Putamen (tissue), 1 donor: ENCODE results near the gene VPS35L.
A peak's percentile ranks its signal among the peaks of the same experiment; 100 is the strongest.
"Not testable (repeated sequence)": the region's sequence is repeated elsewhere in the genome, so short reads cannot be mapped to it uniquely, and the experiment has no call there.

Source experiments
- DNase-seq: peaks from one replicate; pipeline ENCODE4 v3.0.0-alpha.2; 2016; ENCODE audit warnings: low spot score

The VPS35L gene

DNA sequence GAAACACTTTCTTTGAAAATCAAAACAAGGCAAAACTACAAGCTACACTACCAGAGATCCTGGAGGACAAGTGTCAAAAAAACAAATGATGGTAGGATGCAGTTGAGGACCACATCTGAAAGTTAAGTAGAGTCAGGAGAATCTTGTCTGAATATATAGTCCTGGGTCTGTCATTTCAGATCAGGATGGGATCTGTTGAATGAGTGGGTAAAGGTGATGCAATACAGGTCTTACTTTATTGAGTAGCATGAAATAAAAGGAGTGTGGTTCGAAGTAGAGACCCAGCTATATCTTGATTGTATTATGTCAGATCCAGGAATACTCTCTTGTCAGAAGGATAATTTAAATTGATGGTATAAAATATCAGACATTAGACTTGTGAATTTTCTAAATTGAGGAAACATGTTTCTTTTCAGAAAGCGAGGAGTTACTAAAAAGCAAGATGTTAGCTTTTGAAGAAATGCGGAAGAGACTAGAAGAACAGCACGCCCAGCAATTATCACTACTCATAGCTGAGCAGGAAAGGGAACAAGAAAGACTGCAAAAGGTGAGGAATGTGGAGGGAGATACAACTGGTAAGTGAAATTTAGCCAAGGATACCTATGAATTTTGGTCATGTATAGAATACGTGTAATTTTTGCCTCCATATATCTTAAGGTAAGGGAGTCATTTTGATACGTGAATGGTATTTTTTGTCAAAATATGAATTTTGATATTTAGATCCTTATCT, 15.1 kb upstream of the VPS35L start:
- no peak for DNase-seq

DNA sequence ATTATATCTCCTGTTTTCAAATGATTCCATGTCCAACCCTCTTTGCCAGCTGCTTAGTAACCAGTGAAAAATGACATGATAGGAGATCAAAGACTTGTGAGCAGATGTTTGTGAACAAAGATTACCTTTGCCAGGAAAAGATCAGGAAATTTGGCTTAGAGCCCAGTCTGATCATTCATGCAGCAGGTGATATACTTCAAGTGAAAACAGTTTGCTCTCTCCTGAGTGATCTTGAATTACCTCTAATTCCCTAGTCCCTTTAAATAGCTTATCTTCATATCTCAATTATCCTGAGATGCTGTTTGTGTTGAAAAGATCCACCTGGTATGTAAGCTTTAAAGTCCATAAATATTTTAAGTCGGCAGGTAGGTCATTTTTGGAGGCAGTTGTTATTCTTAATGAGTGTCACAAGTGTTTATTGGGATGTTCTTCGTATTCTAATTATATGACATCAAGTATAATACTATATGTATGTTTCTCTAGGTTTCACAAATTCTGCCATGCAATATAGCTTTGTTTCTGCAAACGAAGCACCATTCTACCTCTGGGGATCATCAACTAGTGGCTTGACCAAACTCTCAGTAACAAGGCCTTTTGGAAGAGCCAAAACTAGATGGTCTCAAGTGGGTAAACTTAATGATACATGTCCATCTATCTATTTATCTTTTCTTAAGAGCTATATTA, 13.2 kb upstream of the VPS35L start:
- DNase-seq, result no peak

DNA sequence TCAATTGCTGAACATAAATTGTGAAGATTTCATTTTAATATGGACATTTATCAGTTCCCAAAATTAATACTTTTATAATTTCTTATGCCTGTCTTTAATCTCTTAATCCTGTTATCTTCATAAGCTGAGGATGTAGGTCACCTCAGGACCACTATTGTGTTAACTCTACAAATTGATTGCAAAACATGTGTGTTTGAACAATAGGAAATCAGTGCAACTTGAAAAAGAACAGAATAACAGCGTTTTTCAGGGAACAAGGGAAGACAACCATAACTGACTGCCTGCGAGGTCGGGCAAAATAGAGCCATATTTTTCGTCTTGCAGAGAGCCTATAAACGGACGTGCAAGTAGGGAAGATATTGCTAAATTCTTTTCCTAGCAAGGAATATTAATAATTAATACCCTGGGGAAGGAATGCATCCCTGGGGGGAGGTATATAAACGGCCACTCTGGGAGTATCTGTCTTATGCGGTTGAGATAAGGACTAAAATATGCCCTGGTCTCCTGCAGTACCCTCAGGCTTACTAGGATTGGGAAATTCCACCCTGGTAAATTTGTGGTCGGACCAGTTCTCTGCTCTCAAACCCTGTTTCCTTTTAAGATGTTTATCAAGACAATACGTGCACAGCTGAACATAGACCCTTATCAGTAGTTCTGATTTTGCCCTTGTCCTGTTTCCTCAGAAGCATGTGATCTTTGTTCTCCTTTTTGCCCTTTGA, 12.1 kb upstream of the VPS35L start:
- not testable (repeated sequence) for DNase-seq

DNA sequence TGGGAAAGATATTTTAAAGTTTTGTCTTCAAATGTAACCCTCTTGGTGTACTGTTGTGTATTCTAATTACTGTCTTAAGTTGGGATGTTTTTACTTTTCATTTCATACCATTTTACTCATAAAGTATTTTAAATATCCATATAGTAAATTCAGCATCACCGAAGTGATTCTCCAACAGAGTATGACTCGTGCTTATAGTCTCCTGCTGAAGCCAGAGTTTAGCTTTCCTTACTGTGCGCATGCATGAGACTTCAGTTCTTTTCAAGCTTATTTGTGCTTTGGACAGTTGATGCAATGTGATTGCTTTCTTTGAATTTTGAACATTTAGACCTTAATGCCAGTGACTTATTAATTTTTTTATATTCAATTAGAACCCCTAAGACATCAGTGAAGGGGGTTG, 7.4 kb upstream of the VPS35L start:
- DNase-seq, result no peak

DNA sequence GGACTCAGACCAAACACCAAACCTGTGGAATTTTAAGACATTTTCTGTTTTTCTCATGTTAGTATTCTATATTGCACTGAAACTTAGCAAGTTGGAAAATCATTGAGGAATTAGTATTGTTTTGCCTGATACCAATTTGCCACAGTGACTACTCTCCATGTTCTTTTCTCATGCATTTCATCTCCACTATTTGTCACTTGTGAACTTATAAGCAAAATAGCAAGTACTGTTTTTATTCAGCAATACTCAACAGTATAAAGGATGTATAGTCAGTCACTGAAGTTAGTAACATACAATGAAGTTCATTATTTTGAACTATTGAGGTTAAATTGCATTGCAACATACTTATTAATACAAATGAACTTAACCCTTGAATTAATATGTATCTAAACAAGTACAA, 5.8 kb upstream of the VPS35L start:
- DNase-seq, result no peak

DNA sequence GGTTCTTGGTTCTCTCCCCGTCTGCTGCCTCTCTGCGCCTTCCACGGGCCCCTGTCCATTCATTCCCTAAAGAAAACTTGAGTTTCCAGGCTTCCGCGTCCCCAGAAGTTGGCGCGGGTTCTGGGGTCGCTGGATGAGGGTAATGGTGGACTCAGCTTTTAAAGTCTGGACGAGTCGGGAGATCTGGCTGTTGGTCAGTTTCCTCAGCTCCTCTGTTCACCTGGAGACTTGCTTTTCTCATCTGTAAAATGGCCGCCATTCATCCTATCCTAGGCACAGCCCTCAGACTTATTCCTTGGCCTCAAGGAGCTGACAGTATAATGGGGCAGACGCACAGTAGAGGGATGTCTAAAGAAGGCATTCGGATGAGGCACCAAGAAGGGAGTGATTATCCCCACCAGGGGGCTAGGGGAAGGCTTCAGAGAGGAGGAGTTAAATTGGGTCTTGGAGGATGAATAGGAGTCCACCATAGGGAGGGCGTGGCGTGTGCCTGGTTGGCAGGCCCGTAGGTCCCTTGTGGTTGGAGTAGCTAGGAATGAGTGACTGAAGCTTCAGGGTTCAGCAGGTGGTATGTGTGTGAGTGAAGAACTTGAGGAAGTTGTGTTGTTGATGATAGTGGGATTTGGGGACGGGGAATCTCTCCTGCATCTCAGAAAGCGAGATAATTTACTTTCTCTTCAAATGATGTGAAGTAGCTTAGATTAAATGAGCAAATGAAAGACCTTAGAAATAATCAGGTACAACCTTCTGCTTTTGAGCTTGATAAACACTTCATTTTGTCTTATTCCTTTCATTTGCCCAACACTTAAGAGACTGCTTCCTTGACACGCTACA, 652 bp downstream of the VPS35L start:
- DNase-seq, result no peak

DNA sequence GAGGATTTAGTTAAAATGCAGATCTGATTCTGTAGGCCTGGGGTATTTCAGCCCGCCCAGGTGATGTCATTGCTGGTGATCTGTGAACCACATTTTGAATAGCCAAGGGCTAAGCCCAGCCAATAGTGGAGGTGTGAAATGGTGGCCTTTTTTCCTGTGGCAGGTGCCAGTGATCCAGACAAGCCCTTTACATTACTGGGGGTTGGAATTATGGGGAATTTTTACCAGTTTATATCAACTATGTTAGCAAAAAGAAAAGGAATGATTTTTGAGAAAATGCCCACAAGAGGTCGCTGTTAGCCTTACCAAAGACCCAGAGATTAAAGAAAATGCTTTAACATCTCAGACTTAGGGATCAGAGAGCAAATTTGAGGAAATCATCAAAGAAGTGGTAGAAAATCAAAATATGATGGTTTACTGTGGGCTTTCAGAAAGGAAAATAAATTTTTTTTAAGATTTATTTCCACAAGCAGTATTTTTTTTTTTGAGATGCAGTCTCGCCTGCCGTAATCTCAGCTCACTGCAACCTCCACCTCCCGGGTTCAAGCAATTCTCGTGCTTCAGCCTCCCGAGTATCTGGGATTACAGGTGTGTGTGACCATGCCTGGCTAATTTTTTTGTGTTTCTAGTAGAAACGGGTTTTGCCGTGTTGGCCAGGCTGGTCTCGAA, 3.9 kb downstream of the VPS35L start:
- peak; percentile 75 for DNase-seq

DNA sequence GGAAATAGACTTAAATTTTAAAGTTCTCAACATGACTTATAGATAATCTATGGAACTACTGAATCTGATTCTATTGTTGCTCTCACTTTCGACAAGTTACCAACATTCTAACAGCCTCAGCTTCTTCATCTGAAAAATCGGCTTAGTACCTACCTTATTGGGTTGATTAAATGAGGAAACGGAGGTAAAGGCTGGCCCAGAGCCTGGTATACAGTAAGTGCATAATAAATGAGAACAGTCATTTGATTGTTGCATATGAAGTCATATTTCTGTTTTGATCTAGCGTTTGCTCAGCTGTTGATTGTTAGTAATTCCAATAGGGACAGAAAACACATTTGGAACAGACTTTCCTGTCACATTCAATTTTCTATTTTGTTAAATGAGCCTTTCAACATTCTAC, 4.6 kb downstream of the VPS35L start:
- no peak for DNase-seq

DNA sequence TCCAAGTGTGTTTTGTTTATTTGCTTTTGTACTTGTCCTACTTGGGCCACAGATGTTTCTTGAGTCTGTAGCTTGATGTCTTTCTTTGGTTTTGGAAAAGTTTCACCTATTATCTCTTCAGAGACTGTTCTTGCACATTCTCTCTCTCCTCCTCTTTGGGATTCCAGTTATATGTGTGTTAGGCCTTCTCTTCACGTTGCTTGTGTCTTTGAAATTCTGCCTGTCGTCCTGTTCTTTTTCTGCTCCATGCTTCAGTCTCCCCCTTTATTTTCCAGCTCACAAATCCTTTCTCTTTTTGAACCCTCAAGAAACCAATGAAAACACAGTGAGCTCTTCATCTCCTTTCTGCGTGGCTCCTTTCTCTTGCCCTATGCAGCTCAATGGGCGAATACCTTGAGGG, 7.9 kb downstream of the VPS35L start:
- no peak for DNase-seq

DNA sequence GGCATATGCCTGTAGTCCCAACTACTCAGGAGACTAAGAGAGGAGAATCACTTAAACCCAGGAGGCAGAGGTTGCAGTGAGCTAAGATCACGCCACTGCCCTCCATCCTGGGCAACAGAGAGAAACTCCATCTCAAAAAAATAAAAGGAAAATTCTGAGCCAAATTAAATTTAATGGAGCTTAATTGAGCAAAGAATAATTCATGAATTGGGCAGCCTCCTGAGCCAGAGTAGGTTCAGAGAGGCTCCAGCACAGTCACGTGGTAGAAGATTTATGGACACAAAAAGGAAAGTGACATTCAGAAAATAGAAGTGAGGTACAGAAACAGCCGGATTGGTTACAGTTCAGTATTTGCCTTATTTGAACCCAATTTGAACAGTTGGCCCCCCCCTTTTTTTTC, 10.9 kb downstream of the VPS35L start:
- no peak for DNase-seq

DNA sequence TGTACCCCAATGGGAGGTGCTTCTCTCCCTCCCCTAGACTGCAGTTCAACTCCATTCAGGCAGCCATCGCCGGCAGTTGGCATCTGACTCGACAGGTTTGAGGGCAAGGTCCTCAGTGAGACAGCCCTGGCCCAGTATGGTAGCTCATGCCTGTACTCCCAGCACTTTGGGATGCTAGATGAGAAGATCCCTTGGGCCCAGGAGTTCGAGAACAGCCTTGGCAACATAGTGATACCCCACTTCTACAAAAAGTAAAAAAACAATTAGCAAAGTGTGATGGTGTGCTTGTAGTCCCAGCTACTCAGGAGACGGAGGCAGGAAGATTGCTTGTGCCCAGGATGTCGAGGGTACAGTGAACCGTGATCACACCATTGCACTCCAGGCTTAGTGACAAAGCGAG, 12.1 kb downstream of the VPS35L start:
- no peak for DNase-seq

DNA sequence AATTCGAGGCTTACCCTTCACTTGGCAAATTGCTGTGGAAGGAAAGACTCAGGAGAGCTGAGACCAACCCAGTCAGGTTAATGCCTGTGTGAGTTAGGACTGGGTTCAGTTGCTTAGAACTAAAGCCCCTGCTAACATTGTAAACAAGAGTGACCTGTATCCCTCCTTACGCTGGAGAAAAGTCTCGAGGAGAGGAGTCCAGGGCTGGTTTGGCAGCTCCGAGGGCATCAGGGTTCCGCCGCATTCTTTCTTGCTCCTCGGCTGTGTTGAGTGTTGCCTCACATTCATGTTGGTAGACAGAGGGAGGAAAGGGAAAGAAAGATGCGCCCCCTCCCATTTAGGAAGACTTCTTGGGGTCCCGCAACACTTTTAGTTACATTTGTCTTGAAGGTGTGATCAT, 18.5 kb downstream of the VPS35L start:
- DNase-seq, result no peak

DNA sequence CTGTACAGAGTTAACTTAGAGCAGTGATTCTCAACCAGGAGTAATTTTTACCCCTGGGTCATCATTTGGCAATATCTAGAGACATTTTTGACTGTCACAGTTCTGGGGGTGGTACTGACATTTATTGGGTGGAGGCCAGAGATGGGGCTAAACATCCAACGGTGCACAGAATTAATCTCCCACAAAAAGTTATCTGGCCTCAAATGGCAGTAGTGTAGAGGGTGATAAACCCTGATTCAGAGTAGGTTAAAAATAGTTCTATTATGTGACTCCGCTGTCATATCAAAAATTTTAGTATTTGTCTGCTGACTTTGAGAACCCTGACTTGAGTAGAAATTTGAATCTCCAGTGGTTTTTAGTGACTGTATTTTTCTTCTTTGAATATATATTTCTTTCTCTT, 19.1 kb downstream of the VPS35L start:
- no peak for DNase-seq

DNA sequence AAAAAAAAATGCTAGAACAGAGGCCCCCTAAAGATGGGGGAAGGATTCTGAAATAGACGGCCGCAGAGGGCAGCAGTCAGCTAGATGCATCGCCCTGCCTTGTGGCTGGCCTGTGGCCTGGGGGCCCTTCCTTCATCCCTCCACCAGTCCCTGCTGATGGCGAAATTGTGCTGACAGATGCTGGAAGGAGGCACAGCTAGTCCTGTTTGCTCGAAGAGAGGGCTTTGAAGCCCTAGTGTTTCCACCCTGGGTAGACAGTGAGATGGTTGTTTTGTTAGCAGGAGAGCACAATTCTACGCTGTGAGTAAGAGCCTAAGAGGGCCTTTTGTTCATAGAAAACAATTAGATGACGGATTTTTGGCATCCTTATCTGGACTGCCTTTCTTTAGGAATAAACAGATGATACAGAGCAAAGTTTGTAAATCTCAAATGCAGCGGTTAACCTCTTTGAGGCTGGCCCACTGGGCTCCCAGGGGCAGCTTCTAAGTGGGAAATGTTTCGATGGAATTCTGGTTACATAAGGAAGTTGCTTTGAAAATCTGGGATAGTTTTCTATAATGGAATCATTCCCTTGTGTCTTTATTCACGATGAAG, 23.0 kb downstream of the VPS35L start:
- peak; percentile 98 for DNase-seq

DNA sequence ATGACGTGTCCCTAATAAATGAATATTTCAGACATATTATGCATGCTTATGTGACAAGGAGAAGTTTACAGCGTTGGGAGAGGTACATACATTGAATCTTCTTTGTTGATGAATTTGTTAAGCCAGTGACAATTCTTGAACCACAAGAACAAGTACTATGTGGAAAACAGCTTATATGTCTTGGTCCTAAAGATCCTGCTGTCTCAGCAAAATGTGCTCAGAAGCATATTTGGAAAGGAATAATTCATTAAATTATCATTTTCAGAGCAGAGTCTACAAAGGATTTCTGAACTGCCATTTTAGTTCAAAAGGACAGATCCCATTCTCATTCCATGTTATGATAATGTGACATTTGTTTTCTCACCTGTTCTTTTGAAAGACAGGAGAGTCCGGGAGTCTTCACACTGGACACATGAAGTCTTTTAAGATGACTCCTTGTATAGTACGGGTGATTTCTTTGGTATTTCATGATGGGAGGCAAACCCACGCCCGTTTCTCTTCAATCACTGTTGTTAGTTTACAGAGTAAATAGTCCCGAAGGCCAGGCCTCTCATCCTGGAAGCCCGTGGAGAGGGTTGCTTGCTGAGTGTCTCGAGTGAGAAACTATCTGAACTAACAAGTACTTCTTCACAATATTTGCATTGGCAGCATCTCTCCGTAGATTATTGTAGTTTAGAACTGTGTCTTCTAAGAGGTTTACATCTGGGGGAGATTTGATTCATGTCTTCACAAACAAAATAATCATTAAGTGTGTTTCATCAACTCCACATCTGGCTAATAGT, 26.7 kb downstream of the VPS35L start:
- DNase-seq, result no peak

DNA sequence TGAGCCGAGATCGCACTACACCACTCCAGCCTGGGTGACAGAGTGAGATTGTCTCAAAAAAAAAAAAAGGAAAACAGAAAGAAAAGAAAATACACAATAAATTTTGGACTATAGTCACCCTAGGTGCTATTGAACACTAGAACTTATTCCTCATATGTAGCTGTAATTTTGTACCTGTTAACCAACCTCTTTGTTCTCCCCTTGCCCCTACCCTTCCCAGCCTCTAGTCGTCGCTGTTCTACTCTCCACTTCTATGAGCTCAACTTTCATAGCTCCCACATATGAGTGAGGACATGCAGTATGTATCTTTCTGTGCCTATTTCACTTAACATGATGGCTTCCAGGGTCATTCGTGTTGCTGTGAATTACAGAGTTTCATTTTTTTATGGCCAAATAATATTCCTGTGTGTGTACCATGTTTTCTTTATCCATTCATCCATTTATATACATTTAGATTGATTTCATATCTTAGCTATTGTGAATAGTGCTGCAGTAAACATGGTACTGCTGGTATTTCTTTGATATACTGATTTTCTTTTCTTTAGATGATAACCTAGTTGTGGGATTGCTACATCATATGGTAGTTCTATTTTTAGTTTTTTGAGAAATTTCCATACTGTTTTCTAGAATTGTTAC, 28.3 kb downstream of the VPS35L start:
- DNase-seq, result no peak

DNA sequence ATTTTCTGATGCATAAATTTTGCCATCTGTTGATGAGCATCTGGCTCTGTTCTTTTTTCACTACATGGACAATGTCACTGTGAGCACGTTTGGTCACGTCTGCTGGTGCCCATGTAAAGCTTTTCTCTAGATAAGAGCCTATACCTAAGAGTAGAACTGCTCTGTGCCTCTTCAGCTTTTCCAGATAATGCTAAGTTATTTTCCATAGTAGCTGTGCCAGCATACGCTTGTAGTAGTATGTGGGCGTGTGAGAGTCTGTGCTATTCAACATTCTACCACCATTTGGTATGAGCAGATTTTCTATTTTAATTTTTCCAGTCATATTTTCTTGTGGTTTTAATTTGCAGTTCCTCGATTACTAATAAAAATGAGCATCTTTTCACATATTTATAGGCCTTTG, 33.2 kb downstream of the VPS35L start:
- no peak for DNase-seq

DNA sequence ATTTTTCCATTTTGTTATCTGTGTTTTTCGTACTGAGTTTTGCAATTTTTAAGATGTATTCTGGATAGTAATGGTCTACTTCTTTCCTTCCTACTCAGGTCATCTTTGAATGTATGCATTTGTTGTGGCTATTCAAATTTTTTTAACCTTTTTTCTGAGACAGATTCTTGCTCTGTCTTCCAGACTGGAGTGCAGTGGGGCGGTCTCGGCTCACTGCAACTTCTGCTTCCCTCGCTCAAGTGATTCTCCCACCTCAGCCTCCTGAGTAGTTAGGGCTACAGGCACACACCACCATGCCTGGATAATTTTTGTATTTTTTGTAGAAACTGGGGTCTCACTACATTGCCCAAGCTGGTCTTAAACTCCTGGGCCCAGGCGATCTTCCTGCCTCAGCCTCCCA, 33.6 kb downstream of the VPS35L start:
- no peak for DNase-seq

DNA sequence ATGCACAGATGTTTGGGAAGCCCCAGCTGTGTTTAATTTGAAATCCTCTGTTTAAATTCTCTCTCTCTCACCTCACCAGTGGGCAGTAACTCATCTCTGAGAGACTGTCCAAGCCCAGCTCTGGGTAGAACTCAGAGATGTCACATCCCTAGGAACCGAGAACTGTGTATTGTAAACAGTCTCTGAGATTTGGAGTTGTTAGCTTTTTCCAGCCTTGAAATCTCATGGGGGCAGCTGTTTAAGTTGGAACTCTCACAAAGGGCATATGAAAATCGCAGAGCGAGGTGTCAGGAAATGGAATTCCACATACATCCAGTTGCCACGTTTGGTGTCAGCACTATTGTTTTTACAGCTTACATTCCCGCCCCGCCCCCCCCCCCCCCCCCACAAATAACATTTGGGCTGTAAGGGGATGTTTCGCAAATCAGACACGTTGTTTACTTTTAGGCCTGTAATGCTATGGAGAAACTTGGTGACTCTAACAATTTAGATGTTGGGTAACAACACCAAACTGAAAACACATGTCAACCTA, 34.3 kb downstream of the VPS35L start:
- DNase-seq, result no peak
